Stomach (tissue), 4 donors: ENCODE results near the gene RPS6KA2.

Experiments
- POLR2A ChIP-seq, 4 donors: fragments of 450-650 bp; IDR thresholded peaks; one replicate each; pipeline ENCODE4 v1.6.1; 2016; ENCODE audit warnings: antibody characterized with exemption in 4 of 4, control low read depth in 2 of 4, mild to moderate bottlenecking in 1 of 4, moderate library complexity in 1 of 4
- POLR2AphosphoS5 ChIP-seq, 3 donors: sonication (generic); formaldehyde crosslinking; IDR thresholded peaks; one replicate each; pipeline ENCODE4 v1.6.1; 2016; ENCODE audit warnings: antibody characterized with exemption in 3 of 3

GRCh38 chr6:166365806-166366205 is 261.2 kb downstream of the RPS6KA2 start:
- no peak for TF ChIP-seq POLR2AphosphoS5 (IDR thresholded peaks at IDR 0.05)
- TF ChIP-seq POLR2A (IDR thresholded peaks at IDR 0.05) = no peak
